ENCODE results near the gene ZNF556. TPM values are rescaled to one million over a fixed set of nuclear protein-coding genes. Genes with fewer than 3 reads are reported as not detected.
A peak's percentile ranks its signal among the peaks of the same experiment; 100 is the strongest.
"Not testable (repeated sequence)": the region's sequence is repeated elsewhere in the genome, so short reads cannot be mapped to it uniquely, and the experiment has no call there.

The ZNF556 gene
- total RNA-seq, 1 donor, result 0.86 TPM

GRCh38 chr19:2866495-2867024 lies 575 bp upstream of the ZNF556 start:
- peak overlapping the region; percentile 53 for H3K4me3 ChIP-seq (ENCODE audit: low read depth, low read length)
- DNase-seq (ENCODE audit: low read depth), result no peak
- no peak for TF ChIP-seq CTCF (IDR thresholded peaks at IDR 0.05; ENCODE audit: insufficient read depth, low read depth, low read length)

- H3K4me3 ChIP-seq (ENCODE audit: low read depth, low read length), result no peak overlapping the region
- DNase-seq (ENCODE audit: low read depth), result no peak
Observed at GRCh38 chr19:2869618-2870017, 2.5 kb downstream of the ZNF556 start.

GRCh38 chr19:2872175-2872574 lies 5.0 kb downstream of the ZNF556 start:
- H3K4me3 ChIP-seq (ENCODE audit: low read depth, low read length); DNase-seq (ENCODE audit: low read depth): not testable (repeated sequence)
- peak; percentile 26 for TF ChIP-seq CTCF (IDR thresholded peaks at IDR 0.05; ENCODE audit: insufficient read depth, low read depth, low read length)

More at GRCh38 chr19:2869618-2870017, 2.5 kb downstream of the ZNF556 start:
- no peak for TF ChIP-seq CTCF (IDR thresholded peaks at IDR 0.05; ENCODE audit: insufficient read depth, low read depth, low read length)

- no peak for TF ChIP-seq CTCF (IDR thresholded peaks at IDR 0.05; ENCODE audit: insufficient read depth, low read depth, low read length)
- H3K4me3 ChIP-seq (ENCODE audit: low read depth, low read length), result no peak overlapping the region
- no peak for DNase-seq (ENCODE audit: low read depth)
Observed at GRCh38 chr19:2877398-2878331, 10.5 kb downstream of the ZNF556 start.

- no peak for DNase-seq (ENCODE audit: low read depth)
- TF ChIP-seq CTCF (IDR thresholded peaks at IDR 0.05; ENCODE audit: insufficient read depth, low read depth, low read length), result no peak
- no peak overlapping the region for H3K4me3 ChIP-seq (ENCODE audit: low read depth, low read length)
Observed at GRCh38 chr19:2883686-2884439, 16.7 kb downstream of the ZNF556 start.

- no peak for TF ChIP-seq CTCF (IDR thresholded peaks at IDR 0.05; ENCODE audit: insufficient read depth, low read depth, low read length)
- no peak overlapping the region for H3K4me3 ChIP-seq (ENCODE audit: low read depth, low read length)
- DNase-seq (ENCODE audit: low read depth), result no peak
Observed at GRCh38 chr19:2885736-2886135, 18.6 kb downstream of the ZNF556 start.

Measured in fibroblast of villous mesenchyme (primary cell).